ENCODE results near the gene HIPK4. TPM values are rescaled to one million over a fixed set of nuclear protein-coding genes. Genes with fewer than 3 reads are reported as not detected.

Gene HIPK4
- total and polyA plus RNA-seq, 10 donors = 0.08 to 0.19 TPM; not detected in 8

DNA sequence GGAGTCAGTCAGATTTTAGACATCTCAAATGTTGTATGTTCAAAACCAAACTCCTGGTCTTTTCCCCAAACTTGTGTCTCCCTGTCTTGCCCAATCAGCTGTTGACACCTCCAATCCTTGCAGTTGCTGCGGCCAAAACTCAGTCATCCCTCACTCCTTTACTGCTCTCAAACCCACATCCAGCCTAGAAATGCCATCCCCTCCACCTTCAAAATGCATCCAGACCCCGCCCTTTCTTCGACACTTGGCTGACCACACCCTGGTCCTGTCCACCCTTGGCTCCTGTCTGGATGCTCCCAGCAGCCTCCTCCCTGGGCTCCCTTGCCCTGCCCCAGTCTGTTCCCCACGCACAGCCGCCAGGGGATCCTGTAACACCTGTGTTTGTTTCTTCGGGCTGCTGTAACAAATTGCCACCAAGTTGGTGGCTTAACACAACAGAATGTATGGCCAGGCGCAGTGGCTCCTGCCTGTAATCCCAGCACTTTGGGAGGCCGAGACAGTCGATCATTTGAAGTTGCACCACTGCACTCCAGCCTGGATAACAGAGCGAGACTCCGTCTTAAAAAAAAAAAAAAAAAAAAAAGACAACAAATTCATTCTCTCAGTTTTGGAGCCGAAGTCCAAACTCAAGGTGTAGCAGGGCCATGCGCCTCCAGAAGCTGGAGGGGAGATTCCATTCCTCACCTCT is 29.8 kb downstream of the HIPK4 start:
- Histone ChIP-seq H3K4me1 (peaks cover 0 to 94% (median 45%) of the 10 kb centered on the region in 6 donors), H3K36me3 (peaks cover 0 to 12% (median 0%) of the 10 kb centered on the region in 6 donors), H3K27ac (peak overlapping the region in 3 of 8 donors; percentile 56 to 71 (median 58)), H3K9me3 (no peaks in the 10 kb centered on the region), H3K4me3 (no peak overlapping the region), H3K27me3 (replicated peaks in 1 of 7) (no peaks in the 10 kb centered on the region)
- WGBS, 5 donors = 93 to 97% (median 94%) methylated on average over 13 of the region's 13 CpGs
- no peak for DNase-seq
- intact Hi-C loops (cut with DNase I; ENCODE audit: low total_unique reads) = no loop called here
- TF ChIP-seq POLR2A (IDR thresholded peaks at IDR 0.05) = no peak
- TF ChIP-seq, protein P1, sequence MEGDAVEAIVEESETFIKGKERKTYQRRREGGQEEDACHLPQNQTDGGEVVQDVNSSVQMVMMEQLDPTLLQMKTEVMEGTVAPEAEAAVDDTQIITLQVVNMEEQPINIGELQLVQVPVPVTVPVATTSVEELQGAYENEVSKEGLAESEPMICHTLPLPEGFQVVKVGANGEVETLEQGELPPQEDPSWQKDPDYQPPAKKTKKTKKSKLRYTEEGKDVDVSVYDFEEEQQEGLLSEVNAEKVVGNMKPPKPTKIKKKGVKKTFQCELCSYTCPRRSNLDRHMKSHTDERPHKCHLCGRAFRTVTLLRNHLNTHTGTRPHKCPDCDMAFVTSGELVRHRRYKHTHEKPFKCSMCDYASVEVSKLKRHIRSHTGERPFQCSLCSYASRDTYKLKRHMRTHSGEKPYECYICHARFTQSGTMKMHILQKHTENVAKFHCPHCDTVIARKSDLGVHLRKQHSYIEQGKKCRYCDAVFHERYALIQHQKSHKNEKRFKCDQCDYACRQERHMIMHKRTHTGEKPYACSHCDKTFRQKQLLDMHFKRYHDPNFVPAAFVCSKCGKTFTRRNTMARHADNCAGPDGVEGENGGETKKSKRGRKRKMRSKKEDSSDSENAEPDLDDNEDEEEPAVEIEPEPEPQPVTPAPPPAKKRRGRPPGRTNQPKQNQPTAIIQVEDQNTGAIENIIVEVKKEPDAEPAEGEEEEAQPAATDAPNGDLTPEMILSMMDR (IDR thresholded peaks at IDR 0.05 in 8 of 11, conservative IDR thresholded peaks at IDR 0.05 in 3 of 11) = no peak
- no peak for TF ChIP-seq POLR2AphosphoS5 (IDR thresholded peaks at IDR 0.05)

DNA sequence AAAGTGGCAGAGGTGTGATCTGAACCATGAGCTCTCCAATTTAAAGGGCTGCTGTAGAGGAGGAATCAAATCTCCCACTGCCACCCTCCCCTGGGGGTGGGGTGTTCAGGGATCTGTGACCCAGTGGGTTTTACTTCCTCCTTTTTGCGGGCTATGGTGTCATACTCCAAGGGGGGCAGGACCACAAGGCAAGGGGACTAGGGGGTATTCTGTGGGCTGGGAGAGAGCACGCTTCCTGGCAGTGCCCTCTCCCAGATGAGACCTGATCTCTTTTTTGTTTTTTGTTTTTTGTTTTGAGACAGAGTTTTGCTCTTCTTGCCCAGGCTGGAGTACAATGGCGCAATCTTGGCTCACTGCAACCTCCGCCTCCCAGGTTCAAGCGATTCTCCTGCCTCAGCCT is 31.2 kb downstream of the HIPK4 start:
- Histone ChIP-seq H3K9me3 (no peaks in the 10 kb centered on the region), H3K4me3 (no peak overlapping the region), H3K27me3 (replicated peaks in 1 of 7) (no peaks in the 10 kb centered on the region), H3K36me3 (peaks cover 0 to 12% (median 0%) of the 10 kb centered on the region in 6 donors), H3K27ac (peak overlapping the region in 4 of 8 donors; percentile 57 to 71 (median 62)), H3K4me1 (peaks cover 0 to 80% (median 39%) of the 10 kb centered on the region in 6 donors)
- WGBS, 5 donors = 51 to 68% (median 61%) methylated on average over 5 of the region's 5 CpGs
- intact Hi-C loops (cut with DNase I; ENCODE audit: low total_unique reads) = no loop called here
- TF ChIP-seq, protein P1 (IDR thresholded peaks at IDR 0.05 in 8 of 11, conservative IDR thresholded peaks at IDR 0.05 in 3 of 11) = no peak
- TF ChIP-seq POLR2A (IDR thresholded peaks at IDR 0.05) = no peak
- TF ChIP-seq POLR2AphosphoS5 (IDR thresholded peaks at IDR 0.05) = peak in 1 of 3 donors; percentile 24
- DNase-seq = no peak

DNA sequence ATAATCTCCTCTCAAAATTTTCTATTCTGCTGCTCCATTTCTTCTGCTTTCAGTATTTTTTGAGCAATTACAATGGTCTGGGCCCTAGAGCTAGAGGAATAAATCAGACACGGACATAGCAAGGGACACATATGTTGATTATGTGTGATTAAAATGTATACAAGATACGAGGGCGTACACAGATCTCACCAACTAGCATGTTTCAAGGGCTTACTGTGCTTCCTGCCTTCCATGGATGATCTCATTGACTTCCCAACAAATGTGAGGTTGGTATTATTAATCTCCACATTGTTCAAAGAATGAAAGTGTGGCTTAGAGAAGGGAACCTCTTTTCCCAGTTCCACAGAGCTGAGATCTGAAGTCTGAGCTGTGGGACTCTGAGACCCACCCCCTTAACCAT is 32.3 kb downstream of the HIPK4 start:
- peak overlapping the region in 7 of 8 donors; percentile 35 to 71 (median 57) for H3K27ac ChIP-seq
- intact Hi-C loops (cut with DNase I; ENCODE audit: low total_unique reads) = no loop called here
- no peaks in the 10 kb centered on the region for H3K27me3 ChIP-seq (replicated peaks in 1 of 7)
- no peak for DNase-seq
- peaks cover 0 to 69% (median 37%) of the 10 kb centered on the region in 6 donors for H3K4me1 ChIP-seq
- TF ChIP-seq POLR2A (IDR thresholded peaks at IDR 0.05) = no peak
- H3K4me3 ChIP-seq = no peak overlapping the region
- WGBS, 5 donors = 65 to 83% (median 76%) methylated on average over 3 of the region's 3 CpGs
- peaks cover 0 to 22% (median 0%) of the 10 kb centered on the region in 6 donors for H3K36me3 ChIP-seq
- no peaks in the 10 kb centered on the region for H3K9me3 ChIP-seq

DNA sequence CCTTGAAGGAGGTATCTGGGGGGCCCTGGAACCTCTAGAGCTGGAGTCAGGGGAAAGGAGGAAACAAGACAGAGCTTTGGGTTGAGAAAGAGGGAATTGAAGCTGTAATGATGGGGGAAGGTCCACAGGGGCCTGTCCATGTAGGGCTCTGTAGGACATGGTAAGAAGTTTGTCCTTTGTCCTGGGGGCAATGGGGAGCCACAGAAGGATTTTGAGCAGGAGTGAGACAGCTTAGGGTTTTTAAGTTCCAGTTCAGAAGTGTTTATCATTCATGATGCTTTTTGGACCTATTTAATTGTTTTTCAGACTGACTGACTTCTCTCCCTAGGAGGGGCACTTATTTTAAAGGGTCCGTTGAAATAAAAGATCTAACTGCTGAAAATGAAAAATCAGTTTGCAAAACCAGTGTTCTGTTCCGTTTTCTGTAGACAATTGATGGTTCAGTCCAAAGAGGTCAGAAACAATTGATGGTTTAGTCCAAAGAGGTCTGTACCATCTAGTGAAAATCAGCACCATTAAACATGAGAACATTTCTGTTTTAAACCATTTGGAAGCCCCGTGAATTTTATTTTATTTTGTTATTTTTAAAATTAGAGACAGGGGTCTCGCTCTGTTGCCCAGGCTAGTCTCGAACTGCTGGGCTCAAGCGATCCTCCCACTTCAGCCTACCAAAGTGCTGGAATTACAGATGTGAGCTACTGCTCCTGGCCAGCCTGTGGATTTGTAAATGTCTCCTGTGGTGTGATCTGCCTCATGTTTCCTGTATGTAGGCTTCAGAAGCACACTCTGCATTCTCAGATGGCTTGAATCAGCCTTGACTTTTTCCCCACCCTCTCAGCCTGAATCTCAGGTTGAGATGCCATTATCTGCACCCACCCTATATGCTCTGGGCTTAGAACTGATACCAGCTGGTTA is 33.0 kb downstream of the HIPK4 start:
- WGBS, 5 donors = 84 to 94% (median 90%) methylated on average over 6 of the region's 6 CpGs
- TF ChIP-seq POLR2A (IDR thresholded peaks at IDR 0.05) (no peak), POLR2AphosphoS5 (IDR thresholded peaks at IDR 0.05) (no peak)
- TF ChIP-seq, protein P1 (IDR thresholded peaks at IDR 0.05 in 8 of 11, conservative IDR thresholded peaks at IDR 0.05 in 3 of 11) = no peak
- DNase-seq = no peak

More for the DNA sequence above, 33.0 kb downstream of the HIPK4 start:
- Histone ChIP-seq H3K4me3 (no peak overlapping the region), H3K9me3 (no peaks in the 10 kb centered on the region), H3K27ac (peak overlapping the region in 6 of 8 donors; percentile 36 to 71 (median 57)), H3K4me1 (peaks cover 0 to 63% (median 34%) of the 10 kb centered on the region in 6 donors), H3K27me3 (replicated peaks in 1 of 7) (no peaks in the 10 kb centered on the region), H3K36me3 (peaks cover 0 to 22% (median 0%) of the 10 kb centered on the region in 6 donors)
- intact Hi-C loops (cut with DNase I; ENCODE audit: low total_unique reads) = no loop called here

All from spleen (tissue), 11 donors.